Smooth muscle cell of the brain vasculature (primary cell): ENCODE data around the gene PPP5C.
"Not testable (repeated sequence)": the region's sequence is repeated elsewhere in the genome, so short reads cannot be mapped to it uniquely, and the experiment has no call there.

Experiments
- DNase-seq: peaks from one replicate; pipeline ENCODE4 v3.0.0-alpha.2; 2012; ENCODE audit warnings: low read depth, low spot score

The PPP5C gene

DNA sequence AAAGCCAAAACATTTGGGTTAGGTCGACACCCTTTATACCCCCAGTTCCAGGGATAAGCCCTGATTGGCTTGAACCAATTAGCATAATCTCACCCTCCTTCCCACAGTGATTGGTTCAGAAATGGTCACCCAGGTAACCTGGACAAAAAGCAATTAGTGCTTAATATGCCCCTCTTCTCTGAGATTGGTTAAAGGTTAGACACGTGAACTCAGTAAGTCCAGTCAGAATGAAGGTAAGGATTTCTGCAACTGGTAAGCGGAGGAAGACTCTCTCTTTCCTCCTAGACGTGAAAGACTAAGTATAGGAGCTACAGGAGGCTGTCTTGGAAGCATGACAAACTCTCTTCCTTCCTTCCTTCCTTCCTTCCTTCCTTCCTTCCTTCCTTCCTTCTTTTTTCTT is 83.1 kb downstream of the PPP5C start:
- no peak for DNase-seq

GRCh38 chr19:46431824-46432223 is 84.9 kb downstream of the PPP5C start:
- no peak for DNase-seq

DNA sequence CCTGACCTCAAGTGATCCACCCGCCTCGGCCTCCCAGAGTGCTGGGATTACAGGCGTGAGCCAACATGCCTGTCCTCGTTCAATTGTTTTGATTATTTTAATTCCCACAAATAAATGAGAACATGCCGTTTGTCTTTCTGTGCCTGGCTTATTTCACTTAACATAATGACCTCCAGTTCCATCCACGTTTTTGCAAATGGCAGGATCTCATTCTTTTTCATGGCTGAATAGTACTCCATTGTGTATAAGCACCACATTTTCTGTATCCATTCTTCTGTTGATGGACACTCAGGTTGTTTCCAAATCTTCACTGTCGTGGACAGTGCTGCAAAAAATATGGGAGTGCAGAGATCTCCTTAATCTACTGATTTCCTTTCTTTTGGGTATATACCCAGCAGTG is 86.6 kb downstream of the PPP5C start:
- DNase-seq, result not testable (repeated sequence)

- DNase-seq, result no peak
Measured at GRCh38 chr19:46435009-46435408, 88.1 kb downstream of the PPP5C start.

GRCh38 chr19:46435689-46436088 is 88.8 kb downstream of the PPP5C start:
- not testable (repeated sequence) for DNase-seq
